Stimulated activated naive CD8-positive, alpha-beta T cell treated with anti-CD3 and anti-CD28 coated beads, Interleukin-15, amount 100 ng/mL, for 72 hours (primary cell): ENCODE measurements around the gene UHMK1.
"Not testable (repeated sequence)": the region's sequence is repeated elsewhere in the genome, so short reads cannot be mapped to it uniquely, and the experiment has no call there.

Source experiments
- ATAC-seq: fragments of 150-1000 bp; cut with Tn5 transposase; 2 replicates; pipeline ENCODE4 v1.10.0; 2021; ENCODE audit warnings: mild to moderate bottlenecking, moderate library complexity
- DNase-seq, 2 donors: peaks; one replicate each; pipeline ENCODE4 v3.0.0; 2021 to 2022
- H3K27ac Mint-ChIP-seq, 2 donors: one replicate each; pipeline ENCODE4 v1.8.0; 2022; ENCODE audit warnings: mild to moderate bottlenecking in 2 of 2, mixed read lengths in 2 of 2, moderate library complexity in 2 of 2
- H3K27me3 Mint-ChIP-seq: one replicate; pipeline ENCODE4 v1.8.0; 2022; ENCODE audit warnings: mixed read lengths
- H3K4me1 Mint-ChIP-seq: one replicate; pipeline ENCODE4 v1.8.0; 2022; ENCODE audit warnings: mild to moderate bottlenecking, mixed read lengths
- H3K4me3 Mint-ChIP-seq, 2 donors: one replicate each; pipeline ENCODE4 v1.8.0; 2022; ENCODE audit warnings: mild to moderate bottlenecking in 2 of 2, mixed read lengths in 2 of 2, moderate library complexity in 1 of 2
- H3K9me3 Mint-ChIP-seq, 2 donors: one replicate each; pipeline ENCODE4 v1.8.0; 2022; ENCODE audit warnings: mixed read lengths in 2 of 2

UHMK1 gene

GRCh38 chr1:162571121-162571520 lies 73.5 kb downstream of the UHMK1 start:
- ATAC-seq, H3K27me3 Mint-ChIP-seq, H3K27ac Mint-ChIP-seq, H3K9me3 Mint-ChIP-seq, DNase-seq, H3K4me1 Mint-ChIP-seq, H3K4me3 Mint-ChIP-seq: not testable (repeated sequence)

GRCh38 chr1:162571696-162572095 lies 74.1 kb downstream of the UHMK1 start:
- Mint-ChIP-seq H3K27ac (no peak overlapping the region), H3K27me3 (no peaks in the 10 kb centered on the region), H3K4me1 (peaks cover 6% of the 10 kb centered on the region), H3K4me3 (no peak overlapping the region), H3K9me3 (no peaks in the 10 kb centered on the region)
- ATAC-seq (no peak), DNase-seq (no peak)

- Mint-ChIP-seq H3K9me3 (no peaks in the 10 kb centered on the region), H3K4me3 (no peak overlapping the region), H3K27me3 (no peaks in the 10 kb centered on the region), H3K4me1 (peaks cover 6% of the 10 kb centered on the region), H3K27ac (no peak overlapping the region)
- DNase-seq, result no peak
- no peak for ATAC-seq
Measured at GRCh38 chr1:162573136-162573535, 75.5 kb downstream of the UHMK1 start.

GRCh38 chr1:162578071-162578700 lies 80.6 kb downstream of the UHMK1 start:
- Mint-ChIP-seq H3K4me1 (no peaks in the 10 kb centered on the region), H3K9me3 (no peaks in the 10 kb centered on the region), H3K27me3 (no peaks in the 10 kb centered on the region), H3K27ac (peak overlapping the region in 1 of 2 donors; percentile 2), H3K4me3 (no peak overlapping the region)
- ATAC-seq (no peak), DNase-seq (no peak)

GRCh38 chr1:162578936-162579335 lies 81.3 kb downstream of the UHMK1 start:
- no peak overlapping the region for H3K27ac Mint-ChIP-seq

More at GRCh38 chr1:162578936-162579335, 81.3 kb downstream of the UHMK1 start:
- ATAC-seq (no peak), DNase-seq (no peak)
- Mint-ChIP-seq H3K9me3 (no peaks in the 10 kb centered on the region), H3K27me3 (no peaks in the 10 kb centered on the region), H3K4me3 (no peak overlapping the region), H3K4me1 (no peaks in the 10 kb centered on the region)
